NOMO-1 treated with DMSO at 0.1 percent for 48 hours (cell line): Measurements from ENCODE around the gene NKAIN2.
"Not testable (repeated sequence)": the region's sequence is repeated elsewhere in the genome, so short reads cannot be mapped to it uniquely, and the experiment has no call there.

ENCODE experiments used
- DNase-seq: peaks from one replicate; lab custom pipeline; 2025; ENCODE audit not compliant: unreplicated experiment; lab: John Stamatoyannopoulos, UW

NKAIN2 gene

GRCh38 chr6:124737804-124738203 is 934.1 kb downstream of the NKAIN2 start:
- not testable (repeated sequence) for DNase-seq

DNA sequence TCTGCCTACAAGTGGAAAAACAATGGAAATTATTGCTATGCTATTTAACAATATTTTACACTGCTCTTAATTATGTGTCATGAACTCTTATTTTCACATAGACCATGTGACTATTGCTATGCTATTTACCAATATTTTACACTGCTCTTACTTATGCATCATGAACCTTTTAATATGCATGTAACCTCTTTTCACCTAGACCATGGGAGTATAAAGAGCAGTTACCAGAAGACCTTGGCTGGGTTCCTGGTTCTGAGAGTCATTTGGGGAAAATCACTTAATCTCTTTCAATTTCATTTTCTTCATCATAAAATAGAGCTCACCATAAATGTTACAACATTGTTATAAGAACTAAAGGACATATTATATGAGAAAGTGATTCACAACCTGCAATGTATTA is 934.8 kb downstream of the NKAIN2 start:
- no peak for DNase-seq

- DNase-seq, result no peak
Measured at GRCh38 chr6:124741341-124741740, 937.7 kb downstream of the NKAIN2 start.

- no peak for DNase-seq
Measured at GRCh38 chr6:124742971-124743370, 939.3 kb downstream of the NKAIN2 start.

- no peak for DNase-seq
Measured at GRCh38 chr6:124743420-124743819, 939.8 kb downstream of the NKAIN2 start.

DNA sequence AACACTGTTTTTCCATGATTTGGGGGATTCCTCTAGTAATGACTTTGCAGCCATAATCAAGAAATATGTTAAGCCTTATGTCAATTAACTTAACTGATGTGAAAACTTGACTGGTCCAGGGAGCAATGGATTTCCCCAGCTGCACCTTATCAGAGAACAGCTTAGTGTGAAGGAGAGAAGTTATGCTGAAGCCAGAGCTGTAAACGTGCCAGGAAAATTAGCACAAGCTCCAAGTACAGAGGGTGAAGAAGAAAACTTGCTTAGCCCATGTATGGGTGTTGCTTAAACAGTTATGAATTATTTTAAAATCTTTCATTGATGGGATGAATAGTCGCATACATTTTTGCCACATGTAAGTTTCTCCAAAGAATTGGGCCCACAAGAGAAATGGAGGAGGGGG is 943.7 kb downstream of the NKAIN2 start:
- DNase-seq, result no peak

DNA sequence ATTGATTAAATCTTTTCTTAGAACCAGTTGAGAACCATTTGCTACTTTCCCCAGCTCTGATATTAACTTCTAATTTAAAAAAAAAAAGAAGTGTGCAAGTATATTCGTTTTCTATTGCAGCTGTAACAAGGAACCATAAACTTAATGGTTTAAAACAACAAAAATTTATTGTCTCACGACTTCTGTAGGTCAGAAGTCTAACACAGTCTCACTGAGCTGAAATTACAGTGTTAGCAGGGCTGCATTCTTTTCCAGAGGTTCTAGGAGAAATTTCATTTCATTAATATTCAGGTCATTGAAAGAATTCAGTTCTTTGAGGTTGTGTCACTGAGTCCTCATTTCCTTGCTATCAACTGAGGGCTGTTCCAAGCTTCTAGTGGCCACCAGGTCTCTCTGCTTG is 945.1 kb downstream of the NKAIN2 start:
- DNase-seq, result no peak

DNA sequence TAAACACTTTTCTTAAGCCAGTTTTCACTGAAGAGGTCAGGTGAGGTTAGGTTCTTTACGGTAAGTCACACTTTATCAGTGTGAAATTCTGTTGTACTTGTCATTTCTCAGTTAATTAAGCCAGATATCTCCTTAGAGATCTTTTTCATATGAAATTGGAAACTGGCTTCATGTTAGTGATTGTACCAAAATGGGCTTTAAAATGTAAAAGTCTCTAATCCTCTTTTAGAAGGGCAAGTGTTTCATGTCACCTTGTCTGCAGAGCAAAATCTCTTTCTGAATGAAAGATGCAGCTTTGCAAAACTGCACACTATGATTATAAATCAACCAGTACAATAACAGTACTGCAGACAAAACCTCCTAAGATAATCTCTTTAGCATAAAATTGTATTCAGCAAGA is 949.3 kb downstream of the NKAIN2 start:
- no peak for DNase-seq

DNA sequence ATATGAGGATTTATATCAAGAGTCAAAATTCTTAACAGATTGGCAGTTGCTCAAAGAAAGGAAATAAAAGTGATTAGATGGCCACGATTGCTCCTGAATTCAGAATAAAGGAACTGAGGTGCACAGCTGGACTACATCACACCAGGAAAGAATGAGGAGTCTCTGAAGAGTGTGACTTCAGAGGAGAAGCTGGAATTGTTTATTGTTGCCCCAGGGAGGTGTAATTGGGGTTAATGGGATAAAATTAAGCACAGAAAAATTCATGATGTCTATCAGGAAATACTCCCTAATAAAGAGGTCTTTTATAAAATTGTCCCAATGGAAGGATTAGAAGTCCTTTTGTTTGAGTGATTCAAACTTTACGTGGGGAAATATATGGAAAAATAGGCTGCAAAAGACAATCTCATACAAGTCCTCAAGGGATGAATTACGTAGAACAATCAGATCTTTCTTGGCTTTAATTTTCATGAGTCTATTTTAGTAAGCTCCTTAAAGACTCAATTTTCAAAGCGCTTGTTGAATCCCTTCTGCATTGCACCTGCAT is 950.0 kb downstream of the NKAIN2 start:
- no peak for DNase-seq

- no peak for DNase-seq
Measured at GRCh38 chr6:124755321-124755720, 951.7 kb downstream of the NKAIN2 start.

DNA sequence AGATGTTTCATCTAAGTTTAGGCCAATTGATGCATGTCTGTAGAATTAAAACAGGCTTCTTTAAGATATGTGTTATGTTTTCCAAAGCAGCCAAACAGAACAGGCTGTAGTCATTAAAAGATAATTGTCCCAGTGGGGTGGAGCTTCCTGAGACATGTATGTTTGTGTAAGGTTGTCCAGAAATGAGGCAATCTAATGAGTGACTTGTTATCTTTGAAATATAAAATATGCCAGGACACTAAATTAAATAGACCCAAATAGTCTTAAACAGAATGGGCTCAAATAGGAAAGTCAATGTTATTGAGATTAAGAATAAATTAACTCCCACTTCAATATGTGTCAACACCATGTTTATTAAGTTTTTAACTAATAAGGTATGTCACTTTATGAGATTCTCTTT is 953.9 kb downstream of the NKAIN2 start:
- peak; percentile 49 for DNase-seq

DNA sequence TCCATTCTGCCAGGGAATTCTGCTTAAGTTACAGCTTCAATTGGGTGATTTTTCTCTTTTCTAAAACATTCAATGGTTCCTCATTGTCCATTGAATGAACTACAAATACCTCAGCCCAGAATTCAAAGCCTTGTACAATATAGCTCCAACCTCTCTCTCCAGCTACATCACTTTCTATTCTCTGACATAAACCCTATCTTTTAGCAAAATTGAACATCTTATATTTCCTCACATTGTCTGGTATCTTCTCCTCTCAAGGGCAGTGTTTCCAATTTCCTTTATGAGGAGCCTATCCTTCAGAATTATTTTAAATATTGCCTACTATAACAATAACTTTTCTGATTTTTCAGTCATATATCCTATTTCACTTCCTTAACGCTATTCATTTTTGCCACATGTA is 955.0 kb downstream of the NKAIN2 start:
- DNase-seq, result no peak

DNA sequence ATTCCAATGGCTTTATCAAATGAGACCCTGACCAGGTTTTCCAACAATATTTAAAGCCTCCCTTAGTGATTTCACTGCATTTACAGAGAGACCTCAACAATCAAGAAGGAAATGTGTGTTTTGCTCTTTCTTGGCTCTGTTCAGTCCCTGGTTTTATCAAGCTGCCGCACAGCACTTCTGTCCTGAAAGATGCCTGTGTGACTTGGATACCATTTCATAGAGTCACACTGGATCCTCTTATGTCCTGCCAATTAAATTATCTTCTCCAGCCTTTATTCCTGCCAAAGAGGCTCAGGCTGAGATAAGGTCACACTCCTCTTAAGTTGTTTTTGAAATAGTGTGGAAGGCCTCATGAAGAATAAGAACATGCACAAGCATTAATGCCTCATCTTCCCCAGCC is 961.6 kb downstream of the NKAIN2 start:
- no peak for DNase-seq

DNA sequence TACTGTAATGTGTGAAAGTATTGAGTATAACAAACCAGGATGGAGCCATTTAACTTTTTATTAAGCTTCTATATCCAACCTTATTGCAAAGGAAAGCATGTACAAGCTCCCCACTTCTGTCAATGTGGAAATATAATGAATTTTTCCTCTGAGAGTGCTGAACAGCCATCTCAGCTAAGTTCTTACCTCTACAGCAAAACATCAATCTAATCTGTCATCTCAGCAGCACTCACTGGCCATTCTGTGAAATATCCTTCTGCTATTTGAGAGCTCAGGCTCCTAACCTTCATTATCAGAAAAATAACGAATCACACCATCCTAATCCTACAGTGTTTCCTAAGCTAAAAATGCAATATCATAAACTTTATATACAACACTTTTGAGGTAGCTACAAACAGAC is 964.6 kb downstream of the NKAIN2 start:
- no peak for DNase-seq

DNA sequence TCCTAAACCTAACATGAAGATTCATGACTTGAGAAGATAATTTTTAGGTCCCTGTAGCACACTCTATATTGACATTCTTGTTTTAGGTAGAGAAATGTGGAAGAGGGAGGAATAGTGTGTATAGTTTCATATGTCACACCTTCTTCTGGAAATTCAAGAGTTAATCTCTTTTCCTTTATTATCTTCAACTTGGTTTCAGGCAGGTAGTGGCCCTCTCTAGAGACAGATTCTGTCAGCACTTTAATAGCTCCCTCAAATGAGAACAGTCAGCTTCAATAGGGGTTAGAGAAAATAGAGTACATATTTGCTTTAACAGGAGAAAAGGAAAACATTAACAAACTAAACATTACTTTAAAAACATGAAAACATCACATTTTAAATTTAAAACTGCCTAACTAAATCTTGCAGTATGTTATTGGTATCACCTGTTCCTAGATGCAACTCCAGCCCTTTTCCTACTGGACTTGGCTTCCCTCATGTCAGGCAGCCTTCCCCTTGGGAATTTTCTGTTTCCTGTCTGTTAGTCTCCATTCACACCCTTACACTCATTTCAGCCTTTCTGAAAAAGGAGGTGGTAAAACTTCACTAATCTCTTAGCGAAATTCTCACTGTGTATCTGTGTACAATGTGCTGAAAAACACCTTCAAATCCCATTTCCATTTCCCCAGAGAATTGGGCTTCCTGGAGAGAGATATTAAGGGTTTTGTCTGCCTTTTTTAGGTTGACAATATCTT is 966.3 kb downstream of the NKAIN2 start:
- no peak for DNase-seq

GRCh38 chr6:124770784-124771183 is 967.1 kb downstream of the NKAIN2 start:
- no peak for DNase-seq

DNA sequence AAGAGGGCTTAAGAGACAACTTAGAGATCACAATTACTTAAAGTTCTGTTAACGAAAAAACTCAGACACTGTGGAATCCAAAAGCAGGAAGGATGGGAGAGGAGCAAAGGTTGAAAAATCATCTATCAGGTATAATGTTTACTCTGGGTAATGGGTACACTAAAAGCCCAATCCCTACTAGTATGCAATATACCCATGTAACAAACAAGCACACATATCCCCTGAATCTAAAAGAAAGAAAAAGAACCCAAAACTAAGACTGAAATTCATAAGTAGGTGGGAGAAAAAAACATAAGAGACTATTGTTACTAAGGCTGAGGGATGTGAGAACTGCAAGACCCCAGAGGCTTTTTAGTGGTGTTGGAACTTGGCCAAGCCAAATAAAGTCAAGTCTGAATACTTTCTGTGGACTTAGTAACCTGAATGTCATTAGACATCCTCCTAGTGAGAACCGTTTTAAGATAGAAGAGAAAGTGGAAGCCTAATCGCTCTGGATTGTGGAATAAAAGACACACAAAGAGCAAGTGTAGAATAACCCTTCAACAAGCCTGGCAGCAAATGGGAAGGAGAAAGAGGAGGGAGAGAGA is 969.2 kb downstream of the NKAIN2 start:
- DNase-seq, result no peak

GRCh38 chr6:124775121-124775520 is 971.5 kb downstream of the NKAIN2 start:
- DNase-seq, result no peak

GRCh38 chr6:124777863-124778262 is 974.2 kb downstream of the NKAIN2 start:
- no peak for DNase-seq

DNA sequence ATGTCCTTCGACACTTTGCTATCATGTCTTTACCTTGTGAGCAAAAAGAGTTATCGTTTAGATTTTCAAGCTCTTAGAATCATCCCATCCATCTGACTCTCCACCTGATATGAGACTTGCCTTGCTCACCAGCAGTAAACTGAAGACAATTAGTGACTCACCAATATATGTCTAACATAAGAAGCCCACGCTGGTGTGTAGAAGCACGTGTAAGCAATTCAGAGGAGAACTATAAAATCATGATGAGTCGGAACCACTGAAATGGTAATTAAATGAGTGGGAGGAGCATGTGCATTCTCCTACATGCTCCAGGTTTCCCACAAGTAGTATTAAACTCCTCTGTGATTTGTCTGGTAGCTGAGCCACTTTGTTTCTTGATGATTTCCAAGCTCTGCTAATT is 977.0 kb downstream of the NKAIN2 start:
- DNase-seq, result peak; percentile 9

- DNase-seq, result no peak
Measured at GRCh38 chr6:124783344-124783743, 979.7 kb downstream of the NKAIN2 start.

DNA sequence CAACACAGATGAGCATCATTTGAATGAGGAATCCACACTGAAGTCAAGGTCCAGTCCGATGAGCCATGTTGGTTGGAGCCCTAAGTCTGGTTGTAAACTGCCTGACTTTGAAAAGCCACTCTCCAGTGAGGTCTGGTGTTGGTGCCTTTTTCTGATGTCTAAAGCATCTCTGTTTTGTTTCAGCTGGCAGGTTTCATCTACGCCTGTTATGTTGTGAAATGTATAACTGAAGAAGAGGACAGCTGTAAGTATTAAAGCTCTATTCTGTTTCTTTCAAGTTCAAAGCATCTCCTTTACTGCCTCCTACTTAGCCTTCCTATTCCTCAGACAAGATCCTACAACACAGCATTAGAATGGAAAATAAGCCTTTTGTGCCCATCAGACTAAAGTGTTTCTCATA is 987.5 kb downstream of the NKAIN2 start:
- no peak for DNase-seq

GRCh38 chr6:124792386-124792785 is 988.7 kb downstream of the NKAIN2 start:
- DNase-seq, result no peak
